ENCODE measurements around the gene ZBTB7C.

ZBTB7C gene

DNA sequence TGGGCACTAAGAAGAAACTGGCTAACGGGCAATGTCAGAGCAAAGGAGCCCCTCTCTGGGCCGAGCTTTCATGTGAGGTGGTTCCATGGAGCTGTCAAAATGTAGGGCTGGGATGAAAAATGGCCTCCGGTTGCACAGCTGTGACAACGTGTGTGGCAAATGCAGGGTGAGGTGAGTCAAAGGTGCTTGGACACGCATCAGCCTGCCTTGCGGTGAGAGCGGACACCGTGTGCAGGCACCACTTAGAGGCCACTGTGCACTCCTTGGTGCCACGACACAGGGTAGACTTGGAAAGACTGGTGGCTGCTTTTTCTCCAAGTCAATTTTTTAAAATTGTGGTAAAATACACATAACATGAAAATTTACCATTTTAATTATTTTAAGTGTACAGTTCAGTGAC is 195.4 kb downstream of the ZBTB7C start:
- DNase-seq, result no peak

DNA sequence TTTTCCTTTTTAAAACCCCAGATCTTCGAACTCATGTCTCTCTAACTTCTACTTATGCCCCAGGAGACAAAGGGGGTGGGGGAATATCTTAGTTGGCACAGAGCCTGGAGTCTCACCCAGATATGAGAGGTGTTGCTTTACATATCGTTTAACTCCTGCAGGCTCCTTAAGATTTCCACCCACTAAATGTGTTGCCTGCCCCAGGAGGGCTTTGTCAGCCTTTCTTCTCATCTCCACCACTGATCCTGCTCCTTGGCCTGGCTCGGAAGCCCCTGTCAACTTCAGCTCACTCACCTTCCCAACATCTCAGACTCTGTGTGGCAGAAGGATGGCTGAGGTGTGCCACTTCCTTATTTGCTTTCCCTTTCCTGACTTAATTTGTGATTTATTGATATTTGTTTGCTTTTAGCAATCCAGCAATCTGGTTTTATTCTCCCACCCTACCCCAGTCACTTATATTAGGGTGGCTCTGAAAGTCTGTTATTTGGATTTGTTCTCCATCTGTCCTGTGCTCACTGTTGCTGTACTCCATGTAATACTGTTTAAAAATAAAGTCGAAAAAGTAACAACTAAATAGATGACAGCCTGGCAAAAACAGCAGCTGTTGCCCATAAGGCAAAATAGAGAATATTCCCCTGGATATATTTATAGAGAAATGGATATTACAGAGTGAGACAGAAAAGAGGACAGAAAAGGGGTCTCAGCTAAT is 200.6 kb downstream of the ZBTB7C start:
- DNase-seq, result no peak

GRCh38 chr18:48207733-48208132 is 201.4 kb downstream of the ZBTB7C start:
- DNase-seq, result no peak

- DNase-seq, result no peak
Measured at GRCh38 chr18:48206887-48207286, 202.3 kb downstream of the ZBTB7C start.

GRCh38 chr18:48203961-48204666 is 205.1 kb downstream of the ZBTB7C start:
- no peak for DNase-seq

DNA sequence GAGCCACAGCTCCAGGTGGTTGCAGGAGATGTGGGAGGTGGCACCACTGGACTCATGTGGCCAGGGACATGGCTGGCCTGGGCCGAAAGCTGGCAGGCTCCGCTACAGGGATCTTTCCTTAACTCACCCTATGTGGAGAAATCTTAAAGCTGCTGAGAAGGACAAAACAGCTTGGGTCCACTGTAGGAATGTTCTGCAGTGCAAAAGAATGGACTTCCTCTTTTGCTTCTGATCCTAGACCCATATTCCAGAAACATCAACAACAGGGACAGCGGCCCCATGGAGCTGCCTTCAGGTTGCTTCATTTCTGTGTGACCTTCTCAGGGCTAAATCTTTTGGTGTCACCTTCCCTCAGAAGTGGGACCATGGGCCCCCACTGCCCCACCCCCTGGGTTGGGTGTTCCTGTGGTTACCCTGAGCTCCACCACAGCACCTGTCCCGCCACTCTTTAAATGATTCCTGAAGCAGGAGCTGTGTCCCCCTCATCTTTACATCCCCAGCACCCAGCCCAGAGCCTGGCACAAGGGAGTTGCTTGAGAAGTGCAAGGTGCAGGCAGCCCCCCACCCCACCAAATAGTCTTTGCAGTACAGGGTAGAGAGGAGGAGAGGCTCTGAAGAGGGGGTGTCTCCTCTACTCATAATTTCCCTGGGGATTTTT is 205.8 kb downstream of the ZBTB7C start:
- DNase-seq, result no peak

DNA sequence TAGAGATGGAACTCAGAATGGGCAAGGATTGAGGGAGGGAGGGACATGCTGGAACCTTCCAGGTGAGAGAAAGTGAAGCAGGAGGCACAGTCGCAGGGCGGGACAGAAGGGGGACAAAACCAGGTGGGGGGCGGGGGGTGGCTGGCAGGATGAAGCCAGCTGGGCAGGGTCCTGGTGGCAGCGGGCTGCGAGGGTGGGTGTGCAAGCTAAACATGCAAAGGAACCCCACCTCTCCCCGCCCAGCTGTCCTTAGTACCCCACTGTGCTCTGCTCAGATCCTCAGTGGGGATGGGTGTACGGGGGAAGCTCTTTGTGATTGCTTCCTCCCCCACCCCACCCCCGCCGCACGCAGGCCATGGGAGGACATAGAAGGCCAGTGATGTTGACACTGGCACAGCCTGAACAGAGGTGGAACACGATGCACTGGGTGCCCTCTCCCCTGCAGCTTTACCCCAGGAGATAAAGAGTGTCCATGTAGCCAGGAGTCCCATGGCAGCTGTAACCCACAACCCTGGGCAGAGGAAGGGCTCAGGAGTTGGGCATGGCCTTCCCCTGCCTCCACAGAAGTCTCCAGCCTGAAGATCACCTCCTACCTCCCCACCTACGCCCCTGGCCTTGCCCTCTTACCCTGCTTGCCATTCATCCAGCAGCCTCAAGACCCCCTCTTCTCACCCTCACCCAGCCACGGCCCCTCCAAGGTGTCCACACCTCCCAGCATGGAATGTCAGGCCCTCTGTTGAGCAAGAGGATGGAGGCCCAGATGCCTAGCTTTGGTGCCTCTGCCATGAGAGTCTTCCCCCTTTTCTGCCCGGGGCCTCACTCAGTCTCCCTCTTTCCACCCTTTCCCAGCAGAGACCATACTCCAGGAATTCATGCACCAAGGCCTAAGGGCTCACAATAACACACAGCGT is 206.6 kb downstream of the ZBTB7C start:
- no peak for DNase-seq

DNA sequence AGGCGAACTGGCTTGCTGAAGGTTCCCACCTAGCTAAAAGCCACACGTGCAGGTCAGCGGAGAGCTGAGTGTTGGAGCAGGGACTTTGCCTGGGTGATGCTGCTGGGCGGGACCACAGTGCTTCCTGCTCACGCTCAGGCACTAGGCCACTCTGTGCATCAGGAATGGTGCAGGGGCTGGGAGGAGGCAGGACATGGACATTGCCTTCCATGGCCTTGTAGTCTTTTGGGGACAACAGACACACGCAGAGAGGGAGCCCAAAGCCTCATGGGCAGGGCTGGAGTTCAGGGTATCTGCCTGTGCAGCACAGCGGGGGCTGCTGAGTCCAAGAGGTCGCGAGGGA is 207.2 kb downstream of the ZBTB7C start:
- no peak for DNase-seq

- DNase-seq, result no peak
Measured at GRCh38 chr18:48201337-48202005, 207.7 kb downstream of the ZBTB7C start.

DNA sequence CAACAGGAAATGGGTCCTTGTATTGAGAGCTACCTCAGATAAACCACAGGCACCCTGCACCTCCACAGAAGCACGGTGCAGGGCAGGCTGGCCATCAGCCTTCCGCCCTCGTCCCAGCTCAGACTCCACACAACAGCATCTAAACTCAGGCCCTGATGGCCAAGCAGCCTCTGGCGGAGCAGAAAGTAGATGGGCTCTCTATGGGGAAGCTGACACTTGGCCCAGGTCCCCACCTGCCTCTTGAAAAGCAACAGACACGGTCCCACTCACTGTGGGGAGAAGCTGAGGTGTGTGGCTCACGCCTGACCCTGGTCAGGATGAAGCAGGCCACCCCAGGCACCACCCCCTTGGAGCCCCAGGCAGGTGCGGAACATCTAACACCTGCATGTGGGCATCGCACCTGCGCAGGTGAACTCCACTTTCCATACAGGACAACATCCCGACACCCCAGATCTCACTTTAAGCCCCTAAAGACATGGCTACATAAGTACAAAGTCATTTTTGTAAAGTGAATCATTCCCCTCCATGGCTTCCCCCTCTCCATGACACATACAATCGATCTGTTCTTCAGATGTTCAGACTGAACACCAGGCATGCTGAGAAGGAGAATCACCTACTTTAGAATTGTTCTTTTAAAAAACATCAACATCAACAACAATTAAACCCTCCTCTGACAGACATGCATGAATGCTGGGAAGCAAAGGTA is 208.4 kb downstream of the ZBTB7C start:
- no peak for DNase-seq

GRCh38 chr18:48199399-48199798 is 209.8 kb downstream of the ZBTB7C start:
- no peak for DNase-seq

GRCh38 chr18:48197819-48198218 is 211.4 kb downstream of the ZBTB7C start:
- no peak for DNase-seq

- no peak for DNase-seq
Measured at GRCh38 chr18:48195787-48196186, 213.4 kb downstream of the ZBTB7C start.

DNA sequence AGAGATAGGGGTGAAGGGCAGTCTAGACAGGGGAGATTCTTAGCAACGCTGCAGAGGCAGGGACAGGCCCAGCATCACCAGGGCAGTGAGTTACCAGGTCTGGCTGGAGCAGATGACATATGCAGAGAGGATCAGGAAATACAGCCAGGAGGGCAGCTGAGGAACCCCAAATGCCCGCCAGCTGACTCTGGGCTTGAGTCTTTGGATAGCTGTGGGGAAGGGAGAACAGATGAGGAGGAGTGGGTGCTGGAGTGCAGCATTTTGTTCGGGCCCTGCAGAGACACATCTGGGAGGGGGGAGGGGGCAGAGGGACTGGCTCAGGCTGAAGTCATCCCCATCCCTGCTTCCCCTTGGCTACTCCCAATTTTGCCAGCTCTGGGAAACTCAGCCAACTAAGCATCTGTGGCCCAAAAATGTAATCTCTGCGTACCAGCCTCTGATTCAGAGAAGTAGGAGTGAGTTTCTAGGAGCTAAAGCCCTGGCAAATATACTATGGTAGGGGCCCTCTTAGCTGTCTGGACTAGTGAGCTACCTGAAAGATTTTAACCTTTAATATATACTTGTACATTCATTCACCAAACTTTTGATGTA is 214.5 kb downstream of the ZBTB7C start:
- no peak for DNase-seq

- peak; percentile 6 for DNase-seq
Measured at GRCh38 chr18:48193521-48194492, 215.4 kb downstream of the ZBTB7C start.

DNA sequence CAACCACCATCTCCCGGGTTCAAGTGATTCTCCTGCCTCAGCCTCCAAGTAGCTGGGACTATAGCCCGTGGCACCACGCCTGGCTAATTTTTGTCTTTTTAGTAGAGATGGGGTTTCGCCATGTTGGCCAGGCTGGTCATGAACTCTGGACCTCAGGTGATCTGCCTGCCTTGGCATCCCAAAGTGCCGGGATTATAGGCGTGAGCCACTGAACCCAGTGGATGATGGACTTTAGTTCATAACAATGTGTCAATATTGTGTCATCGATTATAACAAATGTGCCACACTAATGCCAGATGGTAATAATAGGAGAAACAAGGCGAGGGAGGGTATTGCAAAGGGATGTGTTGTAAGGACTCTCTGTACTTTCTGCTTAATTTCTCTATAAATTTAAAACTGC is 216.6 kb downstream of the ZBTB7C start:
- DNase-seq, result no peak

- DNase-seq, result no peak
Measured at GRCh38 chr18:48191494-48191893, 217.7 kb downstream of the ZBTB7C start.

DNA sequence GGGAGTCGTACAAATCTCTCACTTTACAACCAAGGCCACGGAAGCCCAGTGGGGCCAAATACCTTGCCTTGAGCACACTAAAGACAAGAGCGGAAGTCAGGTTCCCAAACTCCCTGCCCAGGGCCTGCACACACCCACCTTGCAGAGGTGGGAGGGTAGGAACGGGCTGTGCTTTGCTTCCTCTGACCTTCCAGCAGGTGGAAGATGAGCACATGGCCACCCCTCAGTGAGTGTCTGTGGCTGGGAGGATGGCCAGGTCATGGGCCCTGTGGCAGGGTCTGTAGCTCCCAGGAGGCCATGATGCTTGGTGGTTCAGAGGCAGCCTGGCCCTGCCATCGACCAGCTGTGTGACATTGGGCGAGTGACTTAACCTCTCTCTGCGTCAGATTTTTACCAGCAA is 218.2 kb downstream of the ZBTB7C start:
- DNase-seq, result no peak

DNA sequence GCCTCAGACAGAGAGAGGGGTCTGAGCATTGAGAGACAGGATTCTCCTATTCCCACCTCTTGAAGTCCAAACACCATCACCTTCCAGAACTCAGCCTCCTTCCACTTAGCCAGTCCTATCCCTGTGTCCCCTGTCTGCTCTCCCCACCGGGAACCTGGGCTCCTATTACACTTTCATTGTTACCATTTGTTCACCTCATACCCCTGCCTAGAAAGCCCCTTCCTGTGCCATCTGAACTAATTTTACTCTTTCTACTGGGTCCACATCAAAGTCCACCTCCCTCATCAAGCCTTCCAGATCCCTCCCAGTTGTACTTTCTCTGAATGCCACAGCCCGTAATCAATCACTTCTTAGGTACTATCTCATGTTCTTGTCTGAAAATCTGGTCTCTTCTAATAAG is 220.6 kb downstream of the ZBTB7C start:
- no peak for DNase-seq

DNA sequence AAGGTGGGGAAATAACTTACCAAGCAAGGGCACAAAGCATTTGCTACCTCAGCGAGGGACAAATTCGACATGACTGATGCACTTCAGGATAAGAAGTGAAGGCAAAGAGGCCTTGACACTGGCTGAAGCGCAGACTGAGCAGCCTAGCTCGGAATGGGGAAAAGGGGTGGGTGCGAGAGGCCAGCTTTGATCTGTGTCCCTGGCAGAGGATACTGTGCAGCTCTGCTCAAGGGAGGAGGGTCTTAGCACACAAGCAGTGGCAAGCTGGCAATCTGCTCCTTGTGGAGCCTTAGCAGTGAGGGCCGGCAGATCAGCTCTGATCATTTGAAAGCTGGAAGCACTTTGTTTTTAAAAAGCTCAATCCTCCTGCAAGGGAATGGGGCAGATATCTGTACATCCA is 222.3 kb downstream of the ZBTB7C start:
- DNase-seq, result no peak
